SU-DHL-6 (cell line): Measurements from ENCODE around the gene ALG8.
"Not testable (repeated sequence)": the region's sequence is repeated elsewhere in the genome, so short reads cannot be mapped to it uniquely, and the experiment has no call there.

ENCODE experiments used
- H2AFZ ChIP-seq: fragments of 200-600 bp; sonication (generic); 2 replicates; pipeline ENCODE4 v1.6.1; 2014; ENCODE audit warnings: low read depth, mild to moderate bottlenecking, moderate library complexity, mixed read lengths, antibody characterized with exemption, low read length; ENCODE audit not compliant: severe bottlenecking
- H3F3A ChIP-seq: fragments of 200-600 bp; shearing (Covaris generic); 2 replicates; pipeline ENCODE4 v1.6.0; 2016; ENCODE audit warnings: antibody characterized with exemption, mild to moderate bottlenecking; ENCODE audit not compliant: insufficient read depth
- H3K27ac ChIP-seq: fragments of 200-600 bp; sonication (generic); 2 replicates; pipeline ENCODE4 v1.5.1; 2016; ENCODE audit warnings: low read depth, mild to moderate bottlenecking, low read length, moderate library complexity, mixed read lengths
- H3K27me3 ChIP-seq: fragments of 200-600 bp; sonication (generic), shearing (Covaris generic); 2 replicates; pipeline ENCODE4 v1.6.0; 2014; ENCODE audit warnings: mild to moderate bottlenecking, low read length
- H3K36me3 ChIP-seq: fragments of 200-600 bp; sonication (generic); 2 replicates; pipeline ENCODE4 v1.6.1; 2014; ENCODE audit warnings: mild to moderate bottlenecking, low read length, mixed read lengths
- H3K4me2 ChIP-seq: fragments of 300-600, 200-600 bp; shearing (Covaris generic), sonication (generic); 2 replicates; pipeline ENCODE4 v1.6.0; 2014; ENCODE audit warnings: low read length, low read depth, mild to moderate bottlenecking; ENCODE audit not compliant: poor library complexity, severe bottlenecking
- H3K4me3 ChIP-seq: fragments of 200-600 bp; sonication (generic); 2 replicates; pipeline ENCODE4 v1.5.1; 2014; ENCODE audit warnings: antibody characterized with exemption, low read length, mild to moderate bottlenecking, mixed read lengths; ENCODE audit not compliant: insufficient read depth, poor library complexity, severe bottlenecking
- H3K79me2 ChIP-seq: fragments of 200-600 bp; sonication (generic); 2 replicates; pipeline ENCODE4 v1.6.1; 2014; ENCODE audit warnings: mild to moderate bottlenecking, low read length, moderate library complexity; ENCODE audit not compliant: insufficient read depth
- H3K9ac ChIP-seq: fragments of 200-600 bp; sonication (generic); 2 replicates; pipeline ENCODE4 v1.7.0; 2014; ENCODE audit warnings: mild to moderate bottlenecking, low read length
- H3K9me2 ChIP-seq: fragments of 200-600 bp; sonication (generic); replicated peaks from 2 replicates; pipeline ENCODE4 v1.6.1; 2014; ENCODE audit warnings: low read length; ENCODE audit not compliant: insufficient read depth
- H3K9me3 ChIP-seq: fragments of 200-600 bp; sonication (generic); 2 replicates; pipeline ENCODE4 v1.6.1; 2014; ENCODE audit warnings: low read length, mixed read lengths; ENCODE audit not compliant: insufficient read depth
- H4K20me1 ChIP-seq: fragments of 200-600 bp; sonication (generic); 2 replicates; pipeline ENCODE4 v1.6.1; 2014; ENCODE audit warnings: low read depth, mild to moderate bottlenecking, antibody characterized with exemption, low read length, moderate library complexity, mixed read lengths
- EZH2phosphoT487 ChIP-seq: fragments of 200-600 bp; sonication (generic), shearing (Covaris generic); conservative IDR thresholded peaks from 2 replicates; pipeline ENCODE4 v1.6.1; 2018; ENCODE audit warnings: mild to moderate bottlenecking, antibody characterized with exemption, low read length, moderate library complexity, mixed read lengths
- TF ChIP-seq, protein P1 (sequence below): fragments of 200-600 bp; sonication (generic); IDR thresholded peaks from one replicate; pipeline ENCODE4 v1.5.1; 2017; ENCODE audit warnings: antibody characterized with exemption, mild to moderate bottlenecking, low read length, moderate library complexity; ENCODE audit not compliant: insufficient read depth, poor library complexity, severe bottlenecking

ALG8 gene

DNA sequence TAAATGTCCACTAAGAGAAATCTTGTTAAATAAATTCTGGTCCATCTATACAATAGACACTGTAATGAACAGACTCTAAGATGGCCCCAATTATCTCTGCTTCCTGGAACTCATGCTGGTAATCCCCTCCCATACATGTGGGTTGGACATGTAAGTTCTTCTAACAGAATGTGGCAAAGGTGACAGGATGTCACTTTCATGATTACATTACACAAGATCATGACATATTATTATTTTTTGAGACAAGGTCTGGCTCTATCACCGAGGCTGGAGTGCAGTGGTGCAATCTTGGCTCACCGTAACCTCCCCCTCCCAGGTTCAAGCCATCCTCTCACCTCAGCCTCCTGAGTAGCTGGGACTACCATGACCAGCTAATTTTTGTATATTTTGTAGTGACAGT lies 45.2 kb downstream of the ALG8 start:
- TF ChIP-seq, protein P1, sequence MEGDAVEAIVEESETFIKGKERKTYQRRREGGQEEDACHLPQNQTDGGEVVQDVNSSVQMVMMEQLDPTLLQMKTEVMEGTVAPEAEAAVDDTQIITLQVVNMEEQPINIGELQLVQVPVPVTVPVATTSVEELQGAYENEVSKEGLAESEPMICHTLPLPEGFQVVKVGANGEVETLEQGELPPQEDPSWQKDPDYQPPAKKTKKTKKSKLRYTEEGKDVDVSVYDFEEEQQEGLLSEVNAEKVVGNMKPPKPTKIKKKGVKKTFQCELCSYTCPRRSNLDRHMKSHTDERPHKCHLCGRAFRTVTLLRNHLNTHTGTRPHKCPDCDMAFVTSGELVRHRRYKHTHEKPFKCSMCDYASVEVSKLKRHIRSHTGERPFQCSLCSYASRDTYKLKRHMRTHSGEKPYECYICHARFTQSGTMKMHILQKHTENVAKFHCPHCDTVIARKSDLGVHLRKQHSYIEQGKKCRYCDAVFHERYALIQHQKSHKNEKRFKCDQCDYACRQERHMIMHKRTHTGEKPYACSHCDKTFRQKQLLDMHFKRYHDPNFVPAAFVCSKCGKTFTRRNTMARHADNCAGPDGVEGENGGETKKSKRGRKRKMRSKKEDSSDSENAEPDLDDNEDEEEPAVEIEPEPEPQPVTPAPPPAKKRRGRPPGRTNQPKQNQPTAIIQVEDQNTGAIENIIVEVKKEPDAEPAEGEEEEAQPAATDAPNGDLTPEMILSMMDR: no peak
- no peak for TF ChIP-seq EZH2phosphoT487
- Histone ChIP-seq H3F3A (no peaks in the 10 kb centered on the region), H3K4me2 (no peak overlapping the region), H3K27me3 (no peaks in the 10 kb centered on the region), H3K9me3 (no peaks in the 10 kb centered on the region), H2AFZ (no peak overlapping the region), H3K4me3 (no peak overlapping the region), H3K9me2 (no peaks in the 10 kb centered on the region), H3K9ac (no peak overlapping the region), H3K27ac (no peak overlapping the region), H4K20me1 (no peaks in the 10 kb centered on the region), H3K36me3 (no peaks in the 10 kb centered on the region), H3K79me2 (no peaks in the 10 kb centered on the region)

DNA sequence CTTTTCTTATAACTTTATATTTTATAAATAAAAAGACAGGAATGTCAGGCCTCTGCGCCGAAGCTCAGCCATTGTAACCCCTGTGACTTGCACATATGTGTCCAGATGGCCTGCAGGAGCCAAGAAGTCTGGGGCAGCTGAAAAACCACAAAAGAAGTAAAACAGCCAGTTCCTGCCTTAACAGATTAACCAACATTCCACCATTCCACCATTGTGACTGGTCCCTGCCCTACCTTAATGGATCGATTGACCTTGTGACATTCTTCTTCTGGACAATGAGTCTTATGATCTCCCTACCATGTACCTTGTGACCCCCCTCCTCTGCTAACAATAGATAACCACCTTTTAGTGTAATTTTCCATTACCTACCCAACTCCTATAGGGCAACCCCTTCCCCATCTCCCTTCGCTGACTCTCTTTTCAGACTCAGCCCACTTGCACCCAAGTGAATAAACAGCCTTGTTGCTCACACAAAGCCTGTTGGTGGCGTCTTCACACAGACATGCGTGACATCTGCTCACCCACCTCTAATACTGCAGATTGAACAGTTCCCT lies 52.8 kb downstream of the ALG8 start:
- not testable (repeated sequence) for H3K9me2 ChIP-seq, H3K36me3 ChIP-seq, H3K9ac ChIP-seq, H3F3A ChIP-seq, H2AFZ ChIP-seq, H3K4me2 ChIP-seq, H3K27ac ChIP-seq, H4K20me1 ChIP-seq, H3K79me2 ChIP-seq, H3K27me3 ChIP-seq, H3K9me3 ChIP-seq, H3K4me3 ChIP-seq

DNA sequence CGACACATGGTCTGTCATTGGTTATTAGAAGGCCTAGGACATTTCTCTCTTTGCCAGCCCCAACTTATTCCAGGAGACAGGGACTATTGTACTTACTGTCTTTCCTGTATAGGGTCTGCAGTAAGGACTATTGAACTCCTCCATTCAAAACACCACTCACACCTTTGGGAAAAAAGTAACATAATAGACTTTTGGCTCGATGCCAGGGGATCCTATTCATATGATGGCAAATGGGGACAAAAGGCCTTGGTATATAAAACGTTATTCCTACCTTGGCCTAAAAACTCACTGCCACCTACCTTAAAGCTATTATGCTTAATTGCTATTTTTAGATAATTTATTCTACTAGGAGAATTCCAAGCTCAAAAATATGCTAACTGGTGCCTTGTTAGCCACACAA lies 53.5 kb downstream of the ALG8 start:
- Histone ChIP-seq H3K9me2 (no peaks in the 10 kb centered on the region), H3K9me3 (no peaks in the 10 kb centered on the region), H3K4me2 (no peak overlapping the region), H3K36me3 (no peaks in the 10 kb centered on the region), H3K9ac (no peak overlapping the region), H2AFZ (no peak overlapping the region), H3F3A (no peaks in the 10 kb centered on the region), H4K20me1 (no peaks in the 10 kb centered on the region), H3K27ac (no peak overlapping the region), H3K27me3 (no peaks in the 10 kb centered on the region), H3K4me3 (no peak overlapping the region), H3K79me2 (no peaks in the 10 kb centered on the region)
- TF ChIP-seq EZH2phosphoT487: no peak
- TF ChIP-seq, protein P1: no peak

DNA sequence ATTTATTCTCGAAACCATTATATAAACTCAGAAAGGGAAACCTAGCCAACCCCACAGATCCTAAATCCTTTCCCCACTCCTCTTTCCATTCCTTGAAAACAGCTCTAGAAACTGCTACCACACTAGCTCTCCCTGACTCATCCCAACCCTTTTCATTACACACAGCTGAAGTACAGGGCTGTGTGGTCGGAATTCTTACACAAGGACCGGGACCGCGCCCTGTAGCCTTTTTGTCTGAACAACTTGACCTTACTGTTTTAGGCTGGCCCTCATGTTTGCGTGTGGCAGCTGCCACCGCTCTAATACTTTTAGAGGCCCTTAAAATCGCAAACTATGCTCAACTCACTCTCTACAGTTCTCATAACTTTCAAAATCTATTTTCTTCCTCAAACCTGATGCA lies 54.9 kb downstream of the ALG8 start:
- H2AFZ ChIP-seq, H3K4me3 ChIP-seq, H3K27me3 ChIP-seq, H3K9me3 ChIP-seq, H3K36me3 ChIP-seq, H3K4me2 ChIP-seq, H3K9me2 ChIP-seq, H3K79me2 ChIP-seq, H3K27ac ChIP-seq, H3F3A ChIP-seq, H4K20me1 ChIP-seq, H3K9ac ChIP-seq: not testable (repeated sequence)
